Mucosa of descending colon (tissue), 3 donors: ENCODE data around the gene MRM3. TPM values are rescaled to one million over a fixed set of nuclear protein-coding genes. Genes with fewer than 3 reads are reported as not detected.

ENCODE experiments used
- ATAC-seq: fragments of 200-7000 bp; cut with Tn5 transposase; one replicate; pipeline ENCODE4 v1.9.1; 2020; ENCODE audit warnings: mild to moderate bottlenecking, moderate library complexity
- DNase-seq, 3 donors: peaks; one replicate each; pipeline ENCODE4 v3.0.0-alpha.2; 2020
- H3K36me3 ChIP-seq: fragments of 200-600 bp; one replicate; pipeline ENCODE4 v1.8.0; 2021; ENCODE audit warnings: low read depth, mild to moderate bottlenecking
- H3K4me1 ChIP-seq: fragments of 200-600 bp; one replicate; pipeline ENCODE4 v1.8.0; 2021; ENCODE audit warnings: low read depth, mild to moderate bottlenecking
- H3K4me3 ChIP-seq: fragments of 200-600 bp; one replicate; pipeline ENCODE4 v1.8.0; 2021; ENCODE audit warnings: mild to moderate bottlenecking
- H3K9me3 ChIP-seq: fragments of 200-600 bp; one replicate; pipeline ENCODE4 v1.8.0; 2021; ENCODE audit warnings: mild to moderate bottlenecking
- intact Hi-C, 2 donors: fragments of 100-400 bp; cut with DNase I in 1 of 2; cut with micrococcal nuclease in 1 of 2; formaldehyde crosslinking; loops; one replicate each; pipeline versions ENCODE4 v1.11.0 to v1.11.1; 2022; cut with DNase I, micrococcal nuclease
- total RNA-seq, 3 donors: library from RNA; stranded (reverse); fragmentation: NEBNext Ultra II Directional in 2 of 3; extraction: Animal tissue kit (Norgen Biotek cat#: 25700) in 2 of 3; gene quantifications; one replicate each; pipeline versions ENCODE4 v1.2.1 to v1.2.4, GENCODE V29; 2021 to 2023
- TF ChIP-seq, protein P1 (sequence below): fragments of 200-600 bp; IDR thresholded peaks from one replicate; pipeline ENCODE4 v1.8.0; 2022; ENCODE audit warnings: antibody characterized with exemption, mild to moderate bottlenecking
- donor health status: DM: no; HTN: no; CAD: no; lungs with moderate emphysema.
- donor health status: DM: no; HTN: no; CAD: no.
- donor health status: DM: no; HTN: yes; CAD: no.

MRM3 gene
- total RNA-seq, 3 donors from 2014 or later, result 12.2 to 14.8 (median 12.4) TPM

DNA sequence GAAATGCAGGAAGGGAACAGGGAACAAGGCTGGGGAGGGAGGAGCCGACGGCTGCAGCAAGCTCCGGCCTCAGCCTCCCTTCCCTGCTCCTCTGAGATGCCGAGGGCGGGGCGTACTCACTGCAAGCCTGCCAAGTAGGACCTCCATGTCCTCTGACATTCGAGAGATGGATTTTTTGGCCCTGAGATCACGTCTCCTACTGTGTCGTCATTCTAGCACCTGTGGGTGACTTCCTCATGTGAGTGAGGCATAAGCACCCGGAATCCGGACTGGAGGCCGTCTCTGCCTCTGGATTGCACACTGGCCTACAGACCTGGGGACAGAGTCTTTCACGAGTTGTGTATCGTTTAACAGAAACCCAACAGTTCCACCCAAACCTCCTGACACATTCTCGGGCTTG lies 14.5 kb downstream of the MRM3 start:
- Histone ChIP-seq H3K9me3 (no peaks in the 10 kb centered on the region), H3K4me3 (no peak overlapping the region), H3K4me1 (peaks cover 3% of the 10 kb centered on the region), H3K36me3 (peaks cover 5% of the 10 kb centered on the region)
- ATAC-seq (no peak), DNase-seq (no peak)
- TF ChIP-seq, protein P1, sequence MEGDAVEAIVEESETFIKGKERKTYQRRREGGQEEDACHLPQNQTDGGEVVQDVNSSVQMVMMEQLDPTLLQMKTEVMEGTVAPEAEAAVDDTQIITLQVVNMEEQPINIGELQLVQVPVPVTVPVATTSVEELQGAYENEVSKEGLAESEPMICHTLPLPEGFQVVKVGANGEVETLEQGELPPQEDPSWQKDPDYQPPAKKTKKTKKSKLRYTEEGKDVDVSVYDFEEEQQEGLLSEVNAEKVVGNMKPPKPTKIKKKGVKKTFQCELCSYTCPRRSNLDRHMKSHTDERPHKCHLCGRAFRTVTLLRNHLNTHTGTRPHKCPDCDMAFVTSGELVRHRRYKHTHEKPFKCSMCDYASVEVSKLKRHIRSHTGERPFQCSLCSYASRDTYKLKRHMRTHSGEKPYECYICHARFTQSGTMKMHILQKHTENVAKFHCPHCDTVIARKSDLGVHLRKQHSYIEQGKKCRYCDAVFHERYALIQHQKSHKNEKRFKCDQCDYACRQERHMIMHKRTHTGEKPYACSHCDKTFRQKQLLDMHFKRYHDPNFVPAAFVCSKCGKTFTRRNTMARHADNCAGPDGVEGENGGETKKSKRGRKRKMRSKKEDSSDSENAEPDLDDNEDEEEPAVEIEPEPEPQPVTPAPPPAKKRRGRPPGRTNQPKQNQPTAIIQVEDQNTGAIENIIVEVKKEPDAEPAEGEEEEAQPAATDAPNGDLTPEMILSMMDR, result no peak
- intact Hi-C loops, result loop anchor here (5.0 to 10.0 kb wide), 2 partner anchors 186 to 188 kb away; no protein-coding TSS in a partner anchor

DNA sequence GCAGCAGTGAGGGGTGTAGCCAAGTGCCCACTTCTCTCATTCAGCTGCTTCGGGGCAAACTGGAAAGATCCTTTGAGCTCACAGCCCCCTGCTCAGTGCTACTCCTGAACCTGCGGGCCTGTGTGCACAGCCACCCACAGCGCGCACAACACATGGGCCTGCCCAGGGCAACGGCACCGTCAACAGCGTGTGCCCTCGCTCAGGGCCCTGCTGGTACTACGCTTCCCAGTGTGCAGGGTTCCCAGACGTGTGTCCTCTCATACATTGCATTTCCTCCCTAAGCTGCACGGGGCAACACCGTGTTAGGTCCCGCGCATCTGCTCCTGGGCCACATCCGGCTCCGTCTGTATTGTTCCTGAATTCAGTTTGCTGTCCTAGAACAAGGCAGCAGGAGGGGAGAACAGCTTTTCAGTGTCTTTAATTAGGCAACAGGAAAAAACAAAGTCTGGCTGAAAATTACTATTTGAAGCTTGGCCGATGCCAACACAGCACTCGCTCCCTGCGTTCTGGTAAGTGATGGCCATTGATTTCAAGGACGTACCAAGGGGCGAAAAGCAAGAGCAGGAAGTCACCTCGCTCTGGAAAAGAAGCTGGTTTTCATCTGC lies 15.2 kb downstream of the MRM3 start:
- no peak for ATAC-seq
- peaks cover 3% of the 10 kb centered on the region for H3K4me1 ChIP-seq
- intact Hi-C loops, result loop anchor here (5.0 to 10.0 kb wide), 2 partner anchors 185 to 187 kb away; no protein-coding TSS in a partner anchor
- no peak overlapping the region for H3K4me3 ChIP-seq
- TF ChIP-seq, protein P1, result no peak
- no peaks in the 10 kb centered on the region for H3K9me3 ChIP-seq
- no peak for DNase-seq
- H3K36me3 ChIP-seq, result no peaks in the 10 kb centered on the region

DNA sequence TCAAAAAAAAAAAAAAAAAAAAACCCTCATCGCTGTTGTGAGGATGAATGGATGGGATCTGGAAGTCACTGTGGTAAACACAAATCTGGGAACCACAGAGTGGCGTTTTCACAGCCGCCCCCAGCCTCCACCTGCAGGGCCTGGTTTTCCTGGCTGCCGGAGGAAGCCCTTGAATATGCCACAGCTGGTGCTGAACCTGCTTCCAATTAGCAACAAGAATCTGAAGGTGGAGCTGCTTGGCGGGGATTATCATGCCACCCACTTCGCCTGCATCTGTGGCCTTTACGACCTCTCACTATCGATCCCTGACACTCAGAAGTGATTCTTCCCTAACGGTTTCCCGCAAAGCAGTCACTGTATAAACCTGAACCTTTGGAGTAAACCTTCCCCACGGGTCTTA lies 16.1 kb downstream of the MRM3 start:
- TF ChIP-seq, protein P1, result no peak
- ATAC-seq, result no peak
- no peak overlapping the region for H3K4me3 ChIP-seq
- peaks cover 3% of the 10 kb centered on the region for H3K4me1 ChIP-seq
- no peak for DNase-seq
- no peaks in the 10 kb centered on the region for H3K9me3 ChIP-seq
- no peaks in the 10 kb centered on the region for H3K36me3 ChIP-seq
- intact Hi-C loops, result loop anchor here (5.0 to 10.0 kb wide), 2 partner anchors 184 to 187 kb away; no protein-coding TSS in a partner anchor

DNA sequence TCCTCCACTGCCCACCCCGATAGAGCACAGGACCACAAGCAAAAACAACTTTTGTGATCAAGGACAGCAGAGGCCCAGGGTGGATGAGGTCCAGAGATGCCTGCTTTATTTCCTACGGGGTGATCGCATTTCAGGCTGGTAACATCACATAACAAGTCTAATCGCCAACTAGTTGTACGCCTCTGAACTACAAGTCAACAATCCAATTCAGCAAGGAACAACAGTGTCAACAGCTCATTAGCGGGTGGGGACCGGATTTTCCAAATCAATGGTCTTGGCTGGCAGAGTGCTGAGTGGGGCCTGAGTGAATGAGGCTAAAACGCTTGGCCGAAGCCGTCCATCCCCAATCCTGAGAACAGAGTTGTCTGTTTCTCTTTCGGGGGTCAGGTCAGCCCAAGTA lies 17.1 kb downstream of the MRM3 start:
- DNase-seq (no peak), ATAC-seq (no peak)
- Histone ChIP-seq H3K36me3 (no peaks in the 10 kb centered on the region), H3K4me1 (peaks cover 3% of the 10 kb centered on the region), H3K9me3 (no peaks in the 10 kb centered on the region), H3K4me3 (no peak overlapping the region)
- intact Hi-C loops, result loop anchor here (5.0 to 10.0 kb wide), 2 partner anchors 183 to 186 kb away; no protein-coding TSS in a partner anchor
- TF ChIP-seq, protein P1, result no peak

DNA sequence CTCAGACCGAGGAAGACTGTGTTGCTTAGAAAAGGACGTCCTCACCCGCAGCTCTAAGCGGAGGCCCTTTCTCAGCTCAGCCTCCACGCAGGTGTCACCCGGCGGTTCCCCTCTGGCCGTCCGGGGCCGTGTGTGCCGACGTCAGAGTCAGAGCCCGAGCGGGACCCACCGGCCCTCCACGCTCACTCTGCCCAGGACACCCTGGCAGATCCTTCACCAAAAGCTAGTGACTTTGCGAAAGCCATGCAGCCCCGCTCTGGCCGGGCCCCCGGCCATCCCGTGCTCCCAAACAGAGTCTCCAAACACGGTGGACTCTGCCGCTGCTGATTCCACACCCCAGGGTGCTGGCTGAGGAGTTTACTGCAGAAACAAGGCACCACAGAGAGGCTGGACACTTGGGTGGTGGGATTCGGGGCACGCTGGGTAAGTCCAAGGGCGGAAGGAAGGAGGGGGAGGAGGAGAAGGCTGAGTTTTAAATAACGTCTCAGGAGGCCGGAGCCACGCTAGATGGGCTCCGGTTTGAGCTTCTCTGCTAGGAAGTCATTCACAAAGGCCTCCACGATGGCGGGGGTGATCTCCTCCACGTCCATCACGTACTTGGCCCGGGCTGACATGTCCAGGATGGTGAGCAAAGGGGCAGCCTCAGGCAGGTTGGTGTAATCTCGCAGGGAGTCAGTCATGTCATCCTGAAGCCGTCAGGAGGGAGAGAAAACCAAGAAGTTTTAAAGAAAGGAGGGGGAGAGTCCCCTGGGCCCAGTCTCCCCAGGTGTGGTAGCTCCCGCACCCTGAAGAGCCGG lies 18.5 kb downstream of the MRM3 start:
- intact Hi-C loops, result no loop called here
- TF ChIP-seq, protein P1, result no peak
- H3K9me3 ChIP-seq, result no peaks in the 10 kb centered on the region
- H3K36me3 ChIP-seq, result no peaks in the 10 kb centered on the region
- no peaks in the 10 kb centered on the region for H3K4me1 ChIP-seq
- no peak for ATAC-seq
- no peak overlapping the region for H3K4me3 ChIP-seq
- no peak for DNase-seq
